ENCODE results near the gene TPRG1. TPM values are rescaled to one million over a fixed set of nuclear protein-coding genes. Genes with fewer than 3 reads are reported as not detected.

Gene TPRG1
- total RNA-seq, 4 donors from 2014 or later = 1.3 to 3.0 (median 2.5) TPM

DNA sequence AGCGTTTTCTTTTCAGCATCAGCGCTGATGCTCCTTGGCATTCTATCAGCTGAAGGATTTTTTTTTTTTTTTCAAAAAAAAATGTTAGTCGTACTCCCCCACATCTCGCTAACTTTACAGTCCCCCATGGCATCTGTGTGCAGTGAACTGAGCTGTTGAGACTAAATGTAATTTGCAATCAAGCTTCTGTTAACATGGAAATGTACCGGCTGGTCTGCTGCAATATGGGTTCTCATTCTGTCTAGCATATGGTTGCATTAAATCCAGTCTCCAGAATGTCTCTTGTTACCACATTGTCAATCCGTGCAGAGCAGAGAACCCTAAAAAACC is 32.2 kb upstream of the TPRG1 start:
- WGBS, 2 donors (ENCODE audit: low coverage in 1 of 2) = 60 to 61% methylated on average over 2 to 4 of the region's 6 CpGs
- no peaks in the 10 kb centered on the region for H3K27me3 ChIP-seq
- no peaks in the 10 kb centered on the region for H3K4me1 ChIP-seq
- no peak overlapping the region for H3K4me3 ChIP-seq
- TF ChIP-seq EP300 (IDR thresholded peaks at IDR 0.05) (no peak), POLR2A (IDR thresholded peaks at IDR 0.05) (no peak), POLR2AphosphoS5 (IDR thresholded peaks at IDR 0.05) (no peak)
- TF ChIP-seq, protein P1, sequence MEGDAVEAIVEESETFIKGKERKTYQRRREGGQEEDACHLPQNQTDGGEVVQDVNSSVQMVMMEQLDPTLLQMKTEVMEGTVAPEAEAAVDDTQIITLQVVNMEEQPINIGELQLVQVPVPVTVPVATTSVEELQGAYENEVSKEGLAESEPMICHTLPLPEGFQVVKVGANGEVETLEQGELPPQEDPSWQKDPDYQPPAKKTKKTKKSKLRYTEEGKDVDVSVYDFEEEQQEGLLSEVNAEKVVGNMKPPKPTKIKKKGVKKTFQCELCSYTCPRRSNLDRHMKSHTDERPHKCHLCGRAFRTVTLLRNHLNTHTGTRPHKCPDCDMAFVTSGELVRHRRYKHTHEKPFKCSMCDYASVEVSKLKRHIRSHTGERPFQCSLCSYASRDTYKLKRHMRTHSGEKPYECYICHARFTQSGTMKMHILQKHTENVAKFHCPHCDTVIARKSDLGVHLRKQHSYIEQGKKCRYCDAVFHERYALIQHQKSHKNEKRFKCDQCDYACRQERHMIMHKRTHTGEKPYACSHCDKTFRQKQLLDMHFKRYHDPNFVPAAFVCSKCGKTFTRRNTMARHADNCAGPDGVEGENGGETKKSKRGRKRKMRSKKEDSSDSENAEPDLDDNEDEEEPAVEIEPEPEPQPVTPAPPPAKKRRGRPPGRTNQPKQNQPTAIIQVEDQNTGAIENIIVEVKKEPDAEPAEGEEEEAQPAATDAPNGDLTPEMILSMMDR (IDR thresholded peaks at IDR 0.05) = no peak
- no peaks in the 10 kb centered on the region for H3K36me3 ChIP-seq
- no peak for ATAC-seq
- no peaks in the 10 kb centered on the region for H3K9me3 ChIP-seq
- no peak overlapping the region for H3K27ac ChIP-seq

DNA sequence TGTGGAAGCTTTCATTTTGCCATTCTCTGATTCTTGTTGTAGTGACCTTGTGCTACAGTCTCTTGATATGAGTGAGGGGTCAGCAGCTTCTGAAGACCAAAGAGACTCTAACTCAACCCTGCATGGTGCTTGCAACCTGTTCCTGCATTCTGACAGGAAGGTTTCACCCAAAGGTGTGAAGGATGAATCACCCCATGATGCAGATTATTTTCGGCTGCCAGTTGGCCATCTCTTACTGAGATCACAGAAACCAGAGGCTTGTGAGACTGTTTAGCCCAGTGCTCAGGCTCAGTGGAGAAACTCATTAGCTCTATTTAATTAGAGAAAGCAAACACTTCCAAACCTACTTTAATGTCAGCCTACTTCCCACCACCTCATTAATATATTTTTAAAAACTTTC is 29.2 kb upstream of the TPRG1 start:
- Histone ChIP-seq H3K27me3 (no peaks in the 10 kb centered on the region), H3K36me3 (no peaks in the 10 kb centered on the region), H3K27ac (no peak overlapping the region), H3K4me1 (peaks cover 0 to 1% (median 0%) of the 10 kb centered on the region in 3 donors), H3K9me3 (no peaks in the 10 kb centered on the region), H3K4me3 (no peak overlapping the region)
- 100% methylated on average over 1 of the region's 1 CpG for WGBS, 2 donors (ENCODE audit: low coverage in 1 of 2)
- no peak for TF ChIP-seq POLR2AphosphoS5 (IDR thresholded peaks at IDR 0.05)
- no peak for TF ChIP-seq EP300 (IDR thresholded peaks at IDR 0.05)
- TF ChIP-seq POLR2A (IDR thresholded peaks at IDR 0.05) = no peak
- ATAC-seq = no peak

DNA sequence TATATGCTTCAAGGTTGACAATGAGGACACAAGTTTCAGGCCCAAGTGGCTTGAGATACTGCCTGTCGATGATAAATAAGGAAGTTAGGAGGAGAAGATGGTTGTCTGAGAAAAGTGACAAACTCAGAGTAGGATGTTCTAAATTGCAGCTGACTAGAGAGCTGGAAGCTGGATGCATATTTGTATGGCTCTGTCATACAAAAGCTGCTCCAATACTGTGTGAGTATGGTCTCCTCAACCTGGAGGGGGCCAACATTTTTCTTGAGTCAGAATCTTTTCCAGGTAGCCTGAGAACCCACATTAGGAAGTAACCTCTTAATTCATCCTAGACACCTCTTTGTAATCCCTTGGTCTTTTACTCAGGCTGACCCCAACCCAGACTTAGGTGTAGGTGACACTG is 28.4 kb upstream of the TPRG1 start:
- H3K27me3 ChIP-seq = no peaks in the 10 kb centered on the region
- no peaks in the 10 kb centered on the region for H3K36me3 ChIP-seq
- H3K4me1 ChIP-seq = peaks cover 0 to 8% (median 0%) of the 10 kb centered on the region in 3 donors
- ATAC-seq = no peak
- H3K27ac ChIP-seq = no peak overlapping the region
- WGBS, 2 donors (ENCODE audit: low coverage in 1 of 2) = 33 to 72% methylated on average over 1 of the region's 1 CpG
- no peaks in the 10 kb centered on the region for H3K9me3 ChIP-seq
- H3K4me3 ChIP-seq = no peak overlapping the region
- TF ChIP-seq POLR2A (IDR thresholded peaks at IDR 0.05) (no peak), POLR2AphosphoS5 (IDR thresholded peaks at IDR 0.05) (no peak), EP300 (IDR thresholded peaks at IDR 0.05) (no peak)
- TF ChIP-seq, protein P1 (IDR thresholded peaks at IDR 0.05) = no peak

DNA sequence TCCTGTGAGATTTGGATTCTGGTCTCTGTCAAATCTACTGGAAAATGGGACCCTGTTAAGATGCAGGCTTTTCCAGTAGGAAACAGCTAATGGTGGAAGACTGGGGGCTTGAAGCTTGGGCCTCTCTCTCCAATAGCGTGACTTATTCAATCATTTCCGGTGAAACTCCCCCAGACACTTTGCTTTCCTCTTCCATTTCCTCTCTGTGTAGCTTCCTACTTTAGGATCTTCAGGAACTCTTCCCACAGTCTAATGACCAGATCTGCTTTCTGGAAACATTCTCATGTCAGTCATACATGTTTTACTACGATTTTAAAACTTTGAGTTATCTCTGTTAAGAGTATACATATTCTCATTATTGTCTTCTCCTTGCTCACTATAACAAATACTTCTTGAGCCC is 28.0 kb upstream of the TPRG1 start:
- Histone ChIP-seq H3K4me1 (peaks cover 0 to 8% (median 0%) of the 10 kb centered on the region in 3 donors), H3K27ac (no peak overlapping the region), H3K4me3 (no peak overlapping the region), H3K9me3 (no peaks in the 10 kb centered on the region), H3K36me3 (no peaks in the 10 kb centered on the region), H3K27me3 (no peaks in the 10 kb centered on the region)
- ATAC-seq = no peak
- TF ChIP-seq, protein P1 (IDR thresholded peaks at IDR 0.05) = no peak
- no peak for TF ChIP-seq POLR2A (IDR thresholded peaks at IDR 0.05)
- no peak for TF ChIP-seq POLR2AphosphoS5 (IDR thresholded peaks at IDR 0.05)
- WGBS, 2 donors (ENCODE audit: low coverage in 1 of 2) = 76 to 77% methylated on average over 3 of the region's 3 CpGs

DNA sequence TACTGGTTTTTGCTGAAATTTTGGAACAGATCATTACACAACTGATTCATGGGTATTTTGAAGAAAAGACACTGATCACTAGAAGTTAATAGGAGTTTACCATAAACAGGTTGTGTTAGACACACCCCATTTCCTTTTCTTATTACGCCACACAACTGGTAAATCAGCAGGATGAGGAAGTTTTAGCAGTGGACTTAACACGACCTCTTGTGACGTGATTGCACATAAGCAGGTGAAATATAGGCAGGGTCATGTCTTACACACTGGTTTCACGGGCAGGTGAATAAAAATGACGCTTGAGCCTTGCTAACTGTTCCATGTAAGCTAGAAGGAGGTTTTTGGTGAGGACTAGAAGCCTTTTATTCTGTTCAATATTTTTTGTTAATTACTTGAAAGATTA is 27.1 kb upstream of the TPRG1 start:
- no peaks in the 10 kb centered on the region for H3K9me3 ChIP-seq
- 49 to 71% methylated on average over 5 of the region's 5 CpGs for WGBS, 2 donors (ENCODE audit: low coverage in 1 of 2)
- no peak overlapping the region for H3K4me3 ChIP-seq
- H3K36me3 ChIP-seq = no peaks in the 10 kb centered on the region
- no peaks in the 10 kb centered on the region for H3K27me3 ChIP-seq
- TF ChIP-seq, protein P1 (IDR thresholded peaks at IDR 0.05) = peak in 1 of 4 experiments; percentile 31
- TF ChIP-seq EP300 (IDR thresholded peaks at IDR 0.05) = no peak
- H3K4me1 ChIP-seq = peaks cover 0 to 8% (median 0%) of the 10 kb centered on the region in 3 donors
- no peak overlapping the region for H3K27ac ChIP-seq
- ATAC-seq = peak; percentile 60

All from gastroesophageal sphincter (tissue), 4 donors.